HUES6 (cell line): ENCODE data around the gene TLCD1.

ENCODE experiments used
- H3K27ac ChIP-seq: 2 replicates; pipeline ENCODE4 v1.7.0; 2013; ENCODE audit warnings: low read depth, mild to moderate bottlenecking, low read length, inconsistent platforms
- H3K27me3 ChIP-seq: 2 replicates; pipeline ENCODE4 v1.6.1; 2013; ENCODE audit warnings: low read length; ENCODE audit not compliant: control insufficient read depth, insufficient read depth
- H3K36me3 ChIP-seq: 2 replicates; pipeline ENCODE4 v1.6.1; 2013; ENCODE audit warnings: low read length; ENCODE audit not compliant: control insufficient read depth, insufficient read depth
- H3K4me1 ChIP-seq: 2 replicates; pipeline ENCODE4 v1.6.1; 2013; ENCODE audit warnings: low read length; ENCODE audit not compliant: control insufficient read depth, insufficient read depth
- H3K4me3 ChIP-seq: 2 replicates; pipeline ENCODE4 v1.5.1; 2013; ENCODE audit warnings: low read depth, low read length
- H3K9ac ChIP-seq: one replicate; pipeline ENCODE4 v1.6.1; 2013; ENCODE audit warnings: mild to moderate bottlenecking, low read length
- H3K9me3 ChIP-seq: 2 replicates; pipeline ENCODE4 v1.6.1; 2013; ENCODE audit warnings: low read depth, low read length; ENCODE audit not compliant: control insufficient read depth, insufficient read depth

TLCD1 gene

DNA sequence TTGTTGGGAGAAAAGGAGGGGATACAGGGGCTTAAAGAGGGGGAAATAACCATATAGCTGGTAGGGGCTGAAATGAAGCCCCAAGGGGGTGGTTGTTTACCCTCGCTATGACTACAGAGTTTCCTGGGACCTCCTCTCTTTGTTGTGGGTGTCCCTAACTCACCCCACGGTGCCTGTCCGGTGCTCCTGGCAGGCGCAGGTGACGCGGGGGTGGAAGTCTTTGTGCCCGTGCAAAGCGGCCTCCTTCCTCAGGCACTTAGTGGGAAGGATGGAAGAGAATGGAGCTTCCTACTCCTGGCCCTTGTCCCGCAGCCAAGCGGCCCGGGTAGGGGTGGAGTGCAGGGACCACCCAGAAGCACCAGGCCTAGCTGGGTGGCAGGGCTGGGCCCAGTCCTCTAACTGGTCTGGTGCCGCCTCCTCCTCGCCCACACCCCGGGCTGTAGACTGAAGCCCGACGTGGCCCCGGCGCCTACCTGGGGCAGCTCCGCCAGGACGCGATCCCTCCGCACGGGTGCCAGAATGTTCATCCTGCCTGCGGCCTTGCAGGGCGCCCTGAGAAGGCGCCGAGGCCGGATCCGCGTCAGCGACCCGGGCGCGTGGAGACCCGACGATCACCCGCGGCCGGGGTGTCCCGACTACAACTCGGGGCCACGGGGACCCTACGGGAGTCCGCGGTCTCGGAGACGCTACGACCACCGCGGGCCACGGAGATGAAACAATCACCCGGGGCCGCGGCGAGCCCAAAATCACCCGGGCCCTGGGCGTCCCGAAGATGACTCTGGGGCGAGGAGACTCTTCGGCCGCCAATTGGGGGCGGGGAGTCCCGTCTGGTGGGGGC is 9.1 kb downstream of the TLCD1 start:
- Histone ChIP-seq H3K36me3 (peaks cover 51% of the 10 kb centered on the region), H3K27me3 (no peaks in the 10 kb centered on the region), H3K4me1 (peaks cover 31% of the 10 kb centered on the region), H3K9ac (peak overlapping the region; percentile 90), H3K4me3 (peak overlapping the region; percentile 74), H3K9me3 (no peaks in the 10 kb centered on the region), H3K27ac (peak overlapping the region; percentile 96)

DNA sequence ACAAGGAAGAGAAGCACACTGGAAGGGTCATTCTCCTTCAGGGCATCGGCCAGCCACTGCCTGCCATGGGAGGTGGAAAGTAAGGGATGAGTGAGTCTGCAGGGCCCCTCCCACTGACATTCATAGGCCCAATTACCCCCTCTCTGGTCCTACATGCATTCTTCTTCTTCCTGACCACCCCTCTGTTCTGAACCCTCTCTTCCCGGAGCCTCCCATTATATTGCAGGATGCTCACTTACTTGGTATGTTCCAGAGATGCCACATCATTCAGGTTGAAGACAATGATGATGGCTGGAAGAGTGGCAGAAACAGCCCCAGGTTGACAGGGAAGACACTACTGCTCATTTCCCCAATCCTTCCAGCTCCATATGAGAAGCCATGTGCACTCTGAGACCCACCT is 10.8 kb downstream of the TLCD1 start:
- Histone ChIP-seq H3K4me3 (no peak overlapping the region; the same call in 1 of the 2 replicates), H3K27ac (no peak overlapping the region), H3K9ac (no peak overlapping the region), H3K4me1 (peaks cover 25% of the 10 kb centered on the region), H3K9me3 (no peaks in the 10 kb centered on the region), H3K27me3 (no peaks in the 10 kb centered on the region), H3K36me3 (peaks cover 34% of the 10 kb centered on the region)

DNA sequence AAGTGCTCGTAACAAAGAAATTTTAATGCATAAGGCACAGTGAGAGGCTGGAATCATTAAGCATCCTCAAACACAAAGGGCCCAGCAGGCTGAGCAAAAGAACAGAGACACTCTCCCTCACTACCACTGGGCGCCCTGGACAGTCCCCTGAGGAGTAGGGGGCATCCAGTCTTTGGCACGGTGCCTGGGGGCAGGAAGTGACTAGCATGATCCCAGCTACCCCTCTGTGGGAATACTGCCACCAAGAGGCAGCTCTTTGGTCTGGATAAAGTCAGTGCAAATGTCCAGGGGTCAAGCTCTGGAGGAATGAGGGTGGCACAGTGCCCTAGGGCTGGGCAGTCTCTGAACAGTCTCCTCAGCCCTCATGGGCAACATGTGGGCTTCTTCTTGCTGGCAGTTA is 11.8 kb downstream of the TLCD1 start:
- Histone ChIP-seq H3K36me3 (peaks cover 30% of the 10 kb centered on the region), H3K4me1 (peaks cover 25% of the 10 kb centered on the region), H3K27me3 (no peaks in the 10 kb centered on the region), H3K4me3 (no peak overlapping the region), H3K27ac (no peak overlapping the region), H3K9me3 (no peaks in the 10 kb centered on the region), H3K9ac (no peak overlapping the region)

DNA sequence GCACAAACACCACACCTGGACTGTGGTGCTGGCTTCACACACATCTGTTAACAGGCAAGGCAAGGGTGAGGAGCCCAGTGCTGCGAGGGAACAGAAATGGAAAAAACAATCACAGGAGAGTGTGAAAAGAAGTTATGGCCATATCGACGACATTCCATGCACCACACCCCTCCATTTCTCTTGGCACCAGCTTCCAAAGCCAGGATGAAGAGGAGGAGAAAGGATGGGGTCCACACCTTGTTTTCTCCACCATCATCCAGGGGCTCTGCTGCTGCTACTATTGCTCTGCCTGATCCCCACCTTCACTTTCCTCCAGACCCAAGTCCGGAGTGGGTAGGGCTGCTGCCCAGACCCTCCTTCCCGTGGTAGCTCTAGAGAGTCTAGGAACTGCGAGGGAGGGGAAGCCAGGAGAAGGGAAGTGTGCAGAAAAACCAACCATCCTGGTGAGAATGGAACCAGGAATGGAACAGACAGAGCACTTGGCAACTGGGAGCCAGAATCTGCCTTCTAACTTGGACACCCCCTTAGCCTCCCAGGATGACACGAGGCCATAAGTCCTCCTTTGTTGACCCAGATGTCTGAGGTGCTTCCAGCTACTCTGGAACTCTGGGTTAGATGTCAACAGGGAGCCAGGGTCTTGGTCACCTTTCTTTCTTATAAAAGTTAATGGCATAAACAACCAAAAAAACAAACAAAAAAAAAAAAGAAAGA is 13.2 kb downstream of the TLCD1 start:
- H3K36me3 ChIP-seq: peaks cover 30% of the 10 kb centered on the region
- H3K4me3 ChIP-seq: peak overlapping the region; percentile 82
- no peaks in the 10 kb centered on the region for H3K9me3 ChIP-seq
- no peaks in the 10 kb centered on the region for H3K27me3 ChIP-seq
- no peak overlapping the region for H3K27ac ChIP-seq
- H3K9ac ChIP-seq: no peak overlapping the region
- H3K4me1 ChIP-seq: peaks cover 18% of the 10 kb centered on the region

DNA sequence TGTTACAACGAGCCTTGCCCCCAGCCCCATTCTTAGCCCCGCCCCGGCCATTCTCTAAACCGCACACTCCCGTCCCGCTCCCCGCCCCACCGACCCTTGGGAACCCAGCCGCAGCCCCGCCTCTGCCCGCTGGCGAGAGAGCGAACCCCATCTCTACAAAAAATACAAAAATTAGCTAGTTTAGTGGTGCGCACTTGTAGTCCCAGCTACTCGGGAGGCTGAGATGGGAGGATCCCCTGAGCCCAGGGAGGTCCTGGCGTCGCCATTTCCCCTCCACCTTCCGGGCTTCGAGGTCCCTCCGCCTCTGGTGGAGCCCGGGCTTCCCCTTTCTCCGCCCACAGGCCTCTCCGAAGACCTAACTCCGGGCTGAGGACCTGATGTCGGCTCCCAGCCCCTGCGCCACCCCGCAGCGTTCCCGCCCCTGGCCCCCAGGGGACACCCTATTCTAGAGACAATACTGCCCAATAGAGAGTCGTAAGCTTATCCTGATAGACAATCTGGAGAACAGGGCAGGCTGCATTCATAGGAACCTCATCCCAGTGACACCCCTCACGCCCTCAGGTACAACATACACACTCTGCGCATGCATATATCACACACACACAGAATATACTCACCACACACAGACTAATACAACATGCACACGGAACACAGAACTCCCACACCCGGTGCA is 13.9 kb downstream of the TLCD1 start:
- peak overlapping the region; percentile 90 for H3K9ac ChIP-seq
- H3K4me1 ChIP-seq: peaks cover 22% of the 10 kb centered on the region

DNA sequence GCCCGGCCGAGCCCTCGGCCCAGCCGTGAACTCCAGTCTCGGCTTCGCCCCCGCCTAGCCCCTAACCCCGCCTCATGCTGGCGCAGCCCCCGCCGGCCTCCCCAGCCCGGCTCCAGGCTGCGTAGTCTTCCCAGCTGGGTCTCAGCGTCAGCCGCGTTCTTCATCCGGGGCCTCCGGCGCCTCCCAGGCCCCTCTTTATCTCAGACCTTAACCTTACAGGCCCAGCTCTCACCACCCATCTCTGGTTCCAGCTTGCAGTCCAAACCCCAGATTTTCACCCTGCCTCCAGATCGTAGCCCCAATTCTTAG is 14.4 kb downstream of the TLCD1 start, which contains the start of gene PROCA1:
Gene PROCA1 (minus strand): TSS at position 166 of the 309 bp plus-strand sequence. CDS start 228 bp downstream, outside the sequence.
- Histone ChIP-seq H3K4me1 (peaks cover 26% of the 10 kb centered on the region), H3K36me3 (peaks cover 30% of the 10 kb centered on the region), H3K27me3 (no peaks in the 10 kb centered on the region), H3K9ac (peak within 1 kb of the TSS; percentile 90), H3K4me3 (peak within 1 kb of the TSS; percentile 82), H3K27ac (peak within 1 kb of the TSS; percentile 90), H3K9me3 (no peaks in the 10 kb centered on the region)

More for the DNA sequence above, 13.9 kb downstream of the TLCD1 start:
- no peaks in the 10 kb centered on the region for H3K27me3 ChIP-seq
- peak overlapping the region; percentile 90; the same call in 1 of the 2 replicates for H3K27ac ChIP-seq
- H3K4me3 ChIP-seq: peak overlapping the region; percentile 82
- no peaks in the 10 kb centered on the region for H3K9me3 ChIP-seq
- peaks cover 30% of the 10 kb centered on the region for H3K36me3 ChIP-seq

DNA sequence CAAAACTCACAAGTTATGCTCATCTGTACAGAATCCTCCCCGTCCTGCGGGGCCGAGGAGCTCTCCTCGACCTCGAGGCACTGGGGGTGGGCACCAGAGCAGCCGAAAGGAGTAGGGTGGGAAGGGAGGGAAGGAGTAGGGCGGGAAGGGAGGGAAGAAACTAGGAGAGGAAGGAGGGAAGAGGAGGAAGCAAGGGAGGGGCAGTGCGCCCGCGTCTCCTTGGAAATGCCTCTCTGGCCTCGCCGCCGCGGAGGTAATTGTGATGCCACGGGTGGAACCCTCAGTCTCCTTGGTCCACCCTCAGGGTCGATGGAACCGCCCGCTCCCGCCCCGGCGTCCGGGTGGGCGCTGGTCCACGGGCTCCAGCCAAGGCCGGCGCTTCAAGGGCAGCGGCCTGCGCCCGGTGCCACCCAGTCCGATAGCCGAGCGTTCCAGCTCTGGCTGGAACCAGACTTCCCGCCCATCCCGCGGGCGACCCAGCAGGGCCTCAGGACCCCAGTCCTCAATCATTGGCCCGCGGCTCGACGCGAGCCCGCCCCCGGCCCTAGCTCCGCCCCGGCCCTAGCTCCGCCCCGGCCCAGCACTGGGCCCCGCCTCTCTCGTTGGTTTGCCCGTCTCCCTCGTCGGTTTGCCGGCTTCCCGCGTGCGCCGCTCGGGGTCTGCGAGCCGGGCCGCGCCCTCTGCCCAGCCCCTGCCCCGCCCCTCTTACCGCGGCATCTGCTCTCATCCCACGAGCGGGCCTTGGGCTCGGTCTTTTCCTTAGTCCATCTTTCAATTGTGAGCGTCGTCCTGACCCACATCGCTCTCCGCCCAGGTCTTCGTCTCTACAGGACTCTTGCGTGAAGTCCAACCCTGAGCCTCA is 14.9 kb downstream of the TLCD1 start:
- peaks cover 20% of the 10 kb centered on the region for H3K4me1 ChIP-seq
- H3K4me3 ChIP-seq: peak overlapping the region; percentile 82
- peak overlapping the region; percentile 90 for H3K27ac ChIP-seq
- H3K9ac ChIP-seq: peak overlapping the region; percentile 90
- H3K27me3 ChIP-seq: no peaks in the 10 kb centered on the region
- H3K36me3 ChIP-seq: peaks cover 34% of the 10 kb centered on the region
- no peaks in the 10 kb centered on the region for H3K9me3 ChIP-seq

DNA sequence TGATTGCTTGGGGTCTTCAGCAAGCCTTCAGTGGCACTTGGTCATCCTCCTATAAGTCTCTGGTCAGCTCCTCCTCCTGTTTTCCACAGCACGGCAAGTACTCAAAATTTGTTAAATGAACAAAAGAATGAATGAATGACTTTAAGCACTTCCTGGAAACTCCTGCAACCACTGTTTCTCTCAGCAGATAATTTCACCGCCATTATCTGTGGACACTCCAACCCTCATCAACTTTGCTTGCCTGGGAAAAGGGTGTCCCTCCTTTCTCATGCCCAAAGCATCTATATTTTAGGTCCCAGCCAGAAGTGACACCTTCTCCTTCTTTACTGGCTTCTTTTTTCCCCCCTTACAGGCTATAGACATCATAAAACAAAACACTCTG is 18.7 kb downstream of the TLCD1 start:
- Histone ChIP-seq H3K4me1 (peaks cover 9% of the 10 kb centered on the region), H3K27ac (no peak overlapping the region), H3K4me3 (no peak overlapping the region), H3K36me3 (peaks cover 35% of the 10 kb centered on the region), H3K9ac (no peak overlapping the region), H3K9me3 (no peaks in the 10 kb centered on the region), H3K27me3 (no peaks in the 10 kb centered on the region)

DNA sequence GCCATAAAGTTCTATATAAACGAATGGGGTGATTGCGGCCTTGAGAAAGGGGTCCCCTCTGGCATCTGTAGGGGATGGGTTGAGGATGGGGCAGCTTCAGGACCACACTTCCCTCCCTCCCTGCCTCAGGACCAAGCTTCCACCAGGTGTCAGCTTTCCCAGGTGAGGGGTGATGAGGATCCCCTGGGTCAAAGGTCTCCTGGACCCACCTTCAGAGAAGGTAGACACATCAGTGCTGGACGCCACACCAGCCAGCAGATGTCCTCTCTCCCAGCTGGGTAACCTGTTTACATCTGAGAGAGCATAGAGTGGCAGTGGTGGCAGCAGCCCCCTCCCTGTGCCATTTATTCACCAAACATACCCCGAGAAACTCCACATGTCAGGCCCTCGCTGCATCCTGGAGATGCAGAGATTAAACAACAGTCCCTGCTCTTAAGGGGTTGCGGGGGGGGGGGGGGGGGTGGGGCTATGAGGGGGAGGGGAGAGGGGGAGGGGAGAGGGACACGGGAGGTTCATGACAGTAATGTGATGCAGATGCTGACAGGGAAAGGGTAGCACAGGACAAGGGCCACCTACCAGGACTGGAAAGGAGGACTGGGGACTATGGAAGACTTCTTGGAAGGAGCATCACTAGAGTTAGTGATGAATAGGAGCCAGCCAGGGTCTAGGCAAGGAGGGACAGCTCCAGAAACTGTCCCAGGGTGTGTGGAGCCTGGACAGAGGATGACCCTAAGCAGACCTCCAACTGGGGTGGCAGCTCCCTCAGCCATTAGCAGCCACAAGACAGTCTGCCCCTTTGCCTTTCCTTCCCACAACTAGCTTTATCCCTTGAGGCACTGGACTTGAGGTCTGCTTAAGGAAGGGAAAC is 19.3 kb downstream of the TLCD1 start:
- no peak overlapping the region for H3K9ac ChIP-seq
- H3K9me3 ChIP-seq: no peaks in the 10 kb centered on the region
- no peaks in the 10 kb centered on the region for H3K27me3 ChIP-seq
- no peak overlapping the region for H3K4me3 ChIP-seq
- peaks cover 42% of the 10 kb centered on the region for H3K36me3 ChIP-seq
- H3K27ac ChIP-seq: no peak overlapping the region
- H3K4me1 ChIP-seq: peaks cover 8% of the 10 kb centered on the region
